ENCODE results near the gene RPS25.
"Not testable (repeated sequence)": the region's sequence is repeated elsewhere in the genome, so short reads cannot be mapped to it uniquely, and the experiment has no call there.

GRCh38 chr11:118984337-118984736, 33.8 kb downstream of the RPS25 start:
- not testable (repeated sequence) for TF ChIP-seq POLR2A (IDR thresholded peaks at IDR 0.05; ENCODE audit: low read length); GATA1 (IDR thresholded peaks at IDR 0.05; ENCODE audit: low read depth, low read length)

Data from erythroblast (primary cell).